ENCODE measurements around the gene CDNF.

Gene CDNF

GRCh38 chr10:14855453-14855852 lies 17.6 kb upstream of the CDNF start:
- no peaks in the 10 kb centered on the region; the same call in 1 of the 2 replicates for H3F3A ChIP-seq (ENCODE audit: insufficient read depth, low read length)
- H3K27me3 ChIP-seq (ENCODE audit: insufficient read depth, low read length) = no peaks in the 10 kb centered on the region
- H3K9me3 ChIP-seq (ENCODE audit: low read length) = no peaks in the 10 kb centered on the region
- peaks cover 76% of the 10 kb centered on the region for H3K36me3 ChIP-seq (ENCODE audit: insufficient read depth, low read length)
- TF ChIP-seq EZH2 (IDR thresholded peaks at IDR 0.05; ENCODE audit: borderline replicate concordance, low read length) (no peak), CTCF (IDR thresholded peaks at IDR 0.05; ENCODE audit: low read length) (no peak)
- no peaks in the 10 kb centered on the region for H3K9me2 ChIP-seq (ENCODE audit: low read depth, low read length)
- no peak overlapping the region for H3K4me3 ChIP-seq (ENCODE audit: low read depth, low read length, poor library complexity, severe bottlenecking)
- no peak overlapping the region for H3K27ac ChIP-seq (ENCODE audit: low read depth, low read length, poor library complexity, severe bottlenecking)
- no peaks in the 10 kb centered on the region for H4K20me1 ChIP-seq (ENCODE audit: insufficient read depth, low read length)
- H2AFZ ChIP-seq (ENCODE audit: low read length) = no peak overlapping the region
- no peaks in the 10 kb centered on the region for H3K79me2 ChIP-seq (ENCODE audit: insufficient read depth, low read length)
- H3K9ac ChIP-seq (ENCODE audit: low read length) = no peak overlapping the region
- peaks cover 22% of the 10 kb centered on the region for H3K4me1 ChIP-seq (ENCODE audit: insufficient read depth, low read length, severe bottlenecking)
- H3K4me2 ChIP-seq (ENCODE audit: low read length) = no peak overlapping the region

GRCh38 chr10:14852236-14852635 lies 14.4 kb upstream of the CDNF start:
- Histone ChIP-seq H2AFZ (ENCODE audit: low read length) (no peak overlapping the region), H3K79me2 (ENCODE audit: insufficient read depth, low read length) (no peaks in the 10 kb centered on the region), H3F3A (ENCODE audit: insufficient read depth, low read length) (no peaks in the 10 kb centered on the region; the same call in 1 of the 2 replicates), H3K9me2 (ENCODE audit: low read depth, low read length) (no peaks in the 10 kb centered on the region), H3K4me1 (ENCODE audit: insufficient read depth, low read length, severe bottlenecking) (peaks cover 1% of the 10 kb centered on the region), H3K9ac (ENCODE audit: low read length) (no peak overlapping the region), H3K27ac (ENCODE audit: low read depth, low read length, poor library complexity, severe bottlenecking) (no peak overlapping the region), H3K36me3 (ENCODE audit: insufficient read depth, low read length) (peaks cover 79% of the 10 kb centered on the region), H3K4me2 (ENCODE audit: low read length) (no peak overlapping the region), H4K20me1 (ENCODE audit: insufficient read depth, low read length) (no peaks in the 10 kb centered on the region), H3K4me3 (ENCODE audit: low read depth, low read length, poor library complexity, severe bottlenecking) (no peak overlapping the region), H3K27me3 (ENCODE audit: insufficient read depth, low read length) (no peaks in the 10 kb centered on the region), H3K9me3 (ENCODE audit: low read length) (no peaks in the 10 kb centered on the region)
- TF ChIP-seq EZH2 (IDR thresholded peaks at IDR 0.05; ENCODE audit: borderline replicate concordance, low read length) (no peak), CTCF (IDR thresholded peaks at IDR 0.05; ENCODE audit: low read length) (no peak)

- Histone ChIP-seq H4K20me1 (ENCODE audit: insufficient read depth, low read length) (no peaks in the 10 kb centered on the region), H3K27ac (ENCODE audit: low read depth, low read length, poor library complexity, severe bottlenecking) (no peak overlapping the region), H3K9ac (ENCODE audit: low read length) (no peak overlapping the region), H3F3A (ENCODE audit: insufficient read depth, low read length) (no peaks in the 10 kb centered on the region), H3K79me2 (ENCODE audit: insufficient read depth, low read length) (peaks cover 9% of the 10 kb centered on the region), H3K27me3 (ENCODE audit: insufficient read depth, low read length) (no peaks in the 10 kb centered on the region), H3K4me3 (ENCODE audit: low read depth, low read length, poor library complexity, severe bottlenecking) (no peak overlapping the region), H3K9me3 (ENCODE audit: low read length) (no peaks in the 10 kb centered on the region), H2AFZ (ENCODE audit: low read length) (no peak overlapping the region), H3K4me2 (ENCODE audit: low read length) (no peak overlapping the region), H3K36me3 (ENCODE audit: insufficient read depth, low read length) (peaks cover 80% of the 10 kb centered on the region), H3K4me1 (ENCODE audit: insufficient read depth, low read length, severe bottlenecking) (no peaks in the 10 kb centered on the region), H3K9me2 (ENCODE audit: low read depth, low read length) (no peaks in the 10 kb centered on the region)
- TF ChIP-seq EZH2 (IDR thresholded peaks at IDR 0.05; ENCODE audit: borderline replicate concordance, low read length) = no peak
- no peak for TF ChIP-seq CTCF (IDR thresholded peaks at IDR 0.05; ENCODE audit: low read length)
Measured at GRCh38 chr10:14844948-14845347, 7.1 kb upstream of the CDNF start.

Data from OCI-LY1 (cell line).